HCT116 (cell line): Measurements from ENCODE around the gene ATP11B. TPM values are rescaled to one million over a fixed set of nuclear protein-coding genes. Genes with fewer than 3 reads are reported as not detected.

Experiments used
- ATAC-seq: fragments of 200-7000 bp; cut with Tn5 transposase; 2 replicates; pipeline ENCODE4 v1.9.1; 2020; ENCODE audit warnings: mild to moderate bottlenecking, moderate library complexity
- BruUV-seq: library from RNA; stranded (reverse); fragments of 400-500 nt; replicated peaks from 2 replicates; lab custom pipeline; 2021; lab: Mats Ljungman, UMichigan
- CTCF ChIA-PET: fragments of 300-600 bp; sonication (Branson Sonifier 250); formaldehyde crosslinking; loops from one replicate; lab custom pipeline; 2021; ENCODE audit warnings: antibody characterized with exemption; lab: Charles Lee
- POLR2A ChIA-PET: fragments of 300-600, 350-600 bp; sonication (Branson Sonifier 250); formaldehyde crosslinking; loops from one replicate; lab custom pipeline; 2021; ENCODE audit warnings: antibody characterized with exemption; lab: Charles Lee
- RAD21 ChIA-PET, 2 experiments: fragments of 300-600 bp; sonication (Branson Sonifier 250); formaldehyde crosslinking; loops; one replicate each; lab custom pipeline; 2023; ENCODE audit warnings: low total read pairs in 2 of 2; ENCODE audit not compliant: uncharacterized antibody in 2 of 2, unreplicated experiment in 2 of 2, low non-redundant PET in 1 of 2; lab: Charles Lee
- DNase-seq: peaks from one replicate; pipeline ENCODE4 v3.0.0-alpha.2; 2010; ENCODE audit warnings: low read depth, low spot score
- H2AFZ ChIP-seq: fragments of 200-600 bp; shearing (Covaris generic), sonication (generic); 2 replicates; pipeline ENCODE4 v1.6.1; 2017; ENCODE audit warnings: low read depth, mixed run types, mixed read lengths, antibody characterized with exemption, low read length; ENCODE audit not compliant: poor library complexity, severe bottlenecking
- H3K27ac ChIP-seq: 2 replicates; pipeline ENCODE4 v1.5.1; 2012; ENCODE audit warnings: low read depth, low read length
- H3K27me3 ChIP-seq: fragments of 200-600 bp; sonication (generic); 2 replicates; pipeline ENCODE4 v1.6.1; 2016; ENCODE audit warnings: mixed run types, low read length, mixed read lengths; ENCODE audit not compliant: insufficient read depth
- H3K36me3 ChIP-seq, 2 experiments: fragments of 200-500 bp in 1 of 2; fragments of 200-600 bp in 1 of 2; sonication (Bioruptor generic) in 1 of 2; sonication (generic) in 1 of 2; 2 replicates each; pipeline versions ENCODE4 v1.5.1 to v1.6.1; 2014 to 2016; ENCODE audit warnings: low read length in 2 of 2, inconsistent platforms in 1 of 2, mixed read lengths in 1 of 2, mixed run types in 1 of 2; ENCODE audit not compliant: insufficient read depth in 2 of 2, control insufficient read depth in 1 of 2
- H3K4me1 ChIP-seq, 2 experiments: fragments of 200-600 bp in 1 of 2; sonication (generic) in 1 of 2; 2 replicates each; pipeline versions ENCODE4 v1.5.1 to v1.6.1; 2012 to 2017; ENCODE audit warnings: low read length in 2 of 2, inconsistent platforms in 1 of 2, mild to moderate bottlenecking in 1 of 2, mixed read lengths in 1 of 2, mixed run types in 1 of 2, moderate library complexity in 1 of 2; ENCODE audit not compliant: insufficient read depth in 2 of 2, control insufficient read depth in 1 of 2
- H3K4me2 ChIP-seq: fragments of 200-600 bp; sonication (generic); 2 replicates; pipeline ENCODE4 v1.6.1; 2017; ENCODE audit warnings: mixed run types, low read length, mixed read lengths
- H3K4me3 ChIP-seq, 2 experiments: fragments of 200-600 bp in 1 of 2; sonication (generic) in 1 of 2; replicated peaks in 1 of 2; 2 replicates each; pipeline ENCODE4 v1.5.1; 2011 to 2016; ENCODE audit warnings: low read length in 2 of 2, control low read depth in 1 of 2, low read depth in 1 of 2, mild to moderate bottlenecking in 1 of 2, mixed read lengths in 1 of 2, mixed run types in 1 of 2
- H3K79me2 ChIP-seq: fragments of 200-600 bp; sonication (generic); 2 replicates; pipeline ENCODE4 v1.6.1; 2017; ENCODE audit warnings: mild to moderate bottlenecking, mixed run types, low read length, moderate library complexity, mixed read lengths; ENCODE audit not compliant: insufficient read depth
- H3K9ac ChIP-seq: fragments of 200-600 bp; sonication (generic); 2 replicates; pipeline ENCODE4 v1.6.1; 2016; ENCODE audit warnings: low read length, mixed read lengths
- H3K9me2 ChIP-seq: fragments of 200-600 bp; sonication (generic), shearing (Covaris generic); 2 replicates; pipeline ENCODE4 v1.6.1; 2017; ENCODE audit warnings: mixed run types, mild to moderate bottlenecking, moderate library complexity; ENCODE audit not compliant: insufficient read depth
- H3K9me3 ChIP-seq, 2 experiments: fragments of 200-500 bp in 1 of 2; fragments of 200-600 bp in 1 of 2; sonication (Bioruptor generic) in 1 of 2; sonication (generic) in 1 of 2; 2 replicates each; pipeline ENCODE4 v1.6.1; 2014 to 2017; ENCODE audit warnings: low read length in 2 of 2, mixed read lengths in 2 of 2, inconsistent platforms in 1 of 2, low read depth in 1 of 2, mild to moderate bottlenecking in 1 of 2, mixed run types in 1 of 2, moderate library complexity in 1 of 2; ENCODE audit not compliant: control insufficient read depth in 1 of 2, insufficient read depth in 1 of 2
- H4K20me1 ChIP-seq: fragments of 200-600 bp; sonication (generic), shearing (Covaris generic); 2 replicates; pipeline ENCODE4 v1.6.1; 2017; ENCODE audit warnings: mixed run types, mild to moderate bottlenecking, moderate library complexity; ENCODE audit not compliant: insufficient read depth
- CBX3 ChIP-seq: IDR thresholded peaks from 2 replicates; pipeline ENCODE4 v1.6.1; 2012; ENCODE audit warnings: low read depth
- CEBPB ChIP-seq: IDR thresholded peaks from 2 replicates; pipeline ENCODE4 v1.6.1; 2012; ENCODE audit warnings: low read depth
- EGR1 ChIP-seq: IDR thresholded peaks from 2 replicates; pipeline ENCODE4 v1.6.1; 2012; ENCODE audit warnings: low read depth
- ELF1 ChIP-seq: IDR thresholded peaks from 2 replicates; pipeline ENCODE4 v1.6.1; 2012; ENCODE audit warnings: low read depth, borderline replicate concordance
- EZH2 ChIP-seq: fragments of 200-600 bp; sonication (generic); IDR thresholded peaks from 2 replicates; pipeline ENCODE4 v1.6.1; 2017; ENCODE audit warnings: antibody characterized with exemption, mixed run types
- EZH2phosphoT487 ChIP-seq: fragments of 200-600 bp; IDR thresholded peaks from 2 replicates; pipeline ENCODE4 v1.6.1; 2018; ENCODE audit warnings: antibody characterized with exemption, borderline replicate concordance
- MAX ChIP-seq: IDR thresholded peaks from 2 replicates; pipeline ENCODE4 v1.6.1; 2012
- POLR2A ChIP-seq: IDR thresholded peaks from 2 replicates; pipeline ENCODE4 v1.7.0; 2011; ENCODE audit warnings: borderline replicate concordance; ENCODE audit not compliant: insufficient read depth, insufficient read length; ENCODE audit errors: extremely low read depth
- POLR2AphosphoS5 ChIP-seq: IDR thresholded peaks from 2 replicates; pipeline ENCODE4 v1.6.1; 2011; ENCODE audit warnings: mild to moderate bottlenecking, low read depth, low read length, moderate library complexity
- RAD21 ChIP-seq: IDR thresholded peaks from 2 replicates; pipeline ENCODE4 v1.6.1; 2012; ENCODE audit warnings: low read depth, mild to moderate bottlenecking
- REST ChIP-seq: IDR thresholded peaks from 2 replicates; pipeline ENCODE4 v1.6.1; 2012; ENCODE audit warnings: low read depth
- SIN3A ChIP-seq: IDR thresholded peaks from 2 replicates; pipeline ENCODE4 v1.6.1; 2012; ENCODE audit warnings: low read depth
- SP1 ChIP-seq: IDR thresholded peaks from 2 replicates; pipeline ENCODE4 v1.6.1; 2012; ENCODE audit warnings: low read depth
- SRF ChIP-seq: IDR thresholded peaks from 2 replicates; pipeline ENCODE4 v1.6.1; 2012; ENCODE audit warnings: low read depth
- TCF7L2 ChIP-seq: IDR thresholded peaks from 2 replicates; pipeline ENCODE4 v1.7.0; 2011; ENCODE audit warnings: borderline replicate concordance, inconsistent platforms; ENCODE audit not compliant: insufficient read depth, insufficient read length; ENCODE audit errors: extremely low read depth
- ZFX ChIP-seq: fragments of 450-650 bp; IDR thresholded peaks from 2 replicates; pipeline ENCODE4 v1.6.1; 2017
- ZNF274 ChIP-seq: fragments of 200-500 bp; sonication (Bioruptor generic); IDR thresholded peaks from 2 replicates; pipeline ENCODE4 v1.6.1; 2014; ENCODE audit warnings: mild to moderate bottlenecking, low read depth, low read length, inconsistent platforms
- intact Hi-C: fragments of 100-400 bp; cut with micrococcal nuclease; formaldehyde crosslinking; loops from 2 replicates; pipeline ENCODE4 v1.10.0; 2022
- total RNA-seq: library from RNA; stranded (reverse); gene quantifications from one replicate; pipeline ENCODE4 v1.2.1, GENCODE V29; 2021; ENCODE audit not compliant: unreplicated experiment
- TF ChIP-seq, protein P1 (sequence below): IDR thresholded peaks from 2 replicates; pipeline ENCODE4 v1.6.1; 2012
- TF ChIP-seq, protein P2 (sequence below): IDR thresholded peaks from 2 replicates; pipeline ENCODE4 v1.6.1; 2011; ENCODE audit warnings: mild to moderate bottlenecking, low read length, moderate library complexity; ENCODE audit not compliant: insufficient replicate concordance; ENCODE audit errors: extremely low read depth

Gene ATP11B
- total RNA-seq, 1 experiment from 2014 or later: 53.0 TPM

DNA sequence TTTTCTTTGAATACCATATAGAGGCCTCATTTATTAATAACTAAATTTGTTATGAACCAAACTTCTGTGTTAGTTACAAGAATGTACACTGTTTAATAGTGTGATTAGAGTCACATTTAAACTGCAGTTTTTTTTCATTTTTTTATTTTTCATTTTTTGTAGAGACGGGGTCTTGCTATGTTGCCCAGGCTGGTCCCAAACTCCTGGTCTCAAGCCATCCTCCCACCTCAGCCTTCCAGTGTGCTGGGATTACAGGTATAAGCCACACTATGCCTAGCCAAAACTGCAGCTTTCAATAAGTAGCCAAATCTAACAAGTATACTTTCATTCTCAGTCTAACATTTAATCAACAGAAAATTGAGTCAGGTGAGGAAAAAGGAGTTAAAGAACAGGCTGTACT lies 10.2 kb upstream of the ATP11B start:
- TF ChIP-seq ZFX (no peak), ZNF274 (no peak), POLR2AphosphoS5 (no peak), ELF1 (no peak), SP1 (no peak), POLR2A (no peak), EGR1 (no peak), CBX3 (no peak), EZH2 (no peak), SRF (no peak), CEBPB (no peak), TCF7L2 (no peak), SIN3A (no peak), MAX (no peak), EZH2phosphoT487 (no peak), RAD21 (no peak), REST (no peak)
- TF ChIP-seq, protein P1, sequence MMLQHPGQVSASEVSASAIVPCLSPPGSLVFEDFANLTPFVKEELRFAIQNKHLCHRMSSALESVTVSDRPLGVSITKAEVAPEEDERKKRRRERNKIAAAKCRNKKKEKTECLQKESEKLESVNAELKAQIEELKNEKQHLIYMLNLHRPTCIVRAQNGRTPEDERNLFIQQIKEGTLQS: no peak
- TF ChIP-seq, protein P2, sequence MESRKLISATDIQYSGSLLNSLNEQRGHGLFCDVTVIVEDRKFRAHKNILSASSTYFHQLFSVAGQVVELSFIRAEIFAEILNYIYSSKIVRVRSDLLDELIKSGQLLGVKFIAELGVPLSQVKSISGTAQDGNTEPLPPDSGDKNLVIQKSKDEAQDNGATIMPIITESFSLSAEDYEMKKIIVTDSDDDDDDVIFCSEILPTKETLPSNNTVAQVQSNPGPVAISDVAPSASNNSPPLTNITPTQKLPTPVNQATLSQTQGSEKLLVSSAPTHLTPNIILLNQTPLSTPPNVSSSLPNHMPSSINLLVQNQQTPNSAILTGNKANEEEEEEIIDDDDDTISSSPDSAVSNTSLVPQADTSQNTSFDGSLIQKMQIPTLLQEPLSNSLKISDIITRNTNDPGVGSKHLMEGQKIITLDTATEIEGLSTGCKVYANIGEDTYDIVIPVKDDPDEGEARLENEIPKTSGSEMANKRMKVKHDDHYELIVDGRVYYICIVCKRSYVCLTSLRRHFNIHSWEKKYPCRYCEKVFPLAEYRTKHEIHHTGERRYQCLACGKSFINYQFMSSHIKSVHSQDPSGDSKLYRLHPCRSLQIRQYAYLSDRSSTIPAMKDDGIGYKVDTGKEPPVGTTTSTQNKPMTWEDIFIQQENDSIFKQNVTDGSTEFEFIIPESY: no peak
- no peak overlapping the region for H3K4me3 ChIP-seq
- no peaks in the 10 kb centered on the region for H3K9me2 ChIP-seq
- RAD21 ChIA-PET: no interaction called here
- intact Hi-C loops: no loop called here
- H3K9me3 ChIP-seq: no peaks in the 10 kb centered on the region
- POLR2A ChIA-PET: no interaction called here
- no peaks in the 10 kb centered on the region for H3K4me1 ChIP-seq
- H3K27ac ChIP-seq: no peak overlapping the region
- DNase-seq: no peak
- no peaks in the 10 kb centered on the region for H3K79me2 ChIP-seq
- no peak overlapping the region for H3K9ac ChIP-seq
- no TSS peak for BruUV-seq
- ATAC-seq: no peak
- H3K4me2 ChIP-seq: no peak overlapping the region
- CTCF ChIA-PET: no interaction called here
- no peak overlapping the region for H2AFZ ChIP-seq
- no peaks in the 10 kb centered on the region for H3K27me3 ChIP-seq
- no peaks in the 10 kb centered on the region for H4K20me1 ChIP-seq
- H3K36me3 ChIP-seq: no peaks in the 10 kb centered on the region
